MG63 (cell line): Measurements from ENCODE around the gene SEC61A1. TPM values are rescaled to one million over a fixed set of nuclear protein-coding genes. Genes with fewer than 3 reads are reported as not detected.

Experiments
- DNase-seq: peaks from one replicate; pipeline ENCODE4 v3.0.0-alpha.2; 2020
- H3K27me3 ChIP-seq: fragments of 250-450 bp; sonication (Bioruptor Pico); 2 replicates; pipeline ENCODE4 v1.5.1; 2020; ENCODE audit warnings: mild to moderate bottlenecking, moderate library complexity
- H3K36me3 ChIP-seq: fragments of 250-450 bp; sonication (Bioruptor Pico); 2 replicates; pipeline ENCODE4 v1.5.1; 2020; ENCODE audit warnings: mild to moderate bottlenecking, moderate library complexity
- H3K4me3 ChIP-seq: fragments of 250-450 bp; sonication (Bioruptor Pico); 2 replicates; pipeline ENCODE4 v1.5.1; 2020; ENCODE audit warnings: mild to moderate bottlenecking, moderate library complexity
- H3K9me3 ChIP-seq: fragments of 250-450 bp; sonication (Bioruptor Pico); 2 replicates; pipeline ENCODE4 v1.5.1; 2020; ENCODE audit warnings: mild to moderate bottlenecking, moderate library complexity
- total RNA-seq: library from RNA; depleted of rRNA; stranded (reverse); fragments of >200 nt; shearing (Covaris generic); gene quantifications from 2 replicates; pipeline ENCODE4 v1.2.3, GENCODE V29; 2014; ENCODE audit warnings: low replicate concordance

Gene SEC61A1
- total RNA-seq, 1 experiment from 2014 or later: 366 TPM

DNA sequence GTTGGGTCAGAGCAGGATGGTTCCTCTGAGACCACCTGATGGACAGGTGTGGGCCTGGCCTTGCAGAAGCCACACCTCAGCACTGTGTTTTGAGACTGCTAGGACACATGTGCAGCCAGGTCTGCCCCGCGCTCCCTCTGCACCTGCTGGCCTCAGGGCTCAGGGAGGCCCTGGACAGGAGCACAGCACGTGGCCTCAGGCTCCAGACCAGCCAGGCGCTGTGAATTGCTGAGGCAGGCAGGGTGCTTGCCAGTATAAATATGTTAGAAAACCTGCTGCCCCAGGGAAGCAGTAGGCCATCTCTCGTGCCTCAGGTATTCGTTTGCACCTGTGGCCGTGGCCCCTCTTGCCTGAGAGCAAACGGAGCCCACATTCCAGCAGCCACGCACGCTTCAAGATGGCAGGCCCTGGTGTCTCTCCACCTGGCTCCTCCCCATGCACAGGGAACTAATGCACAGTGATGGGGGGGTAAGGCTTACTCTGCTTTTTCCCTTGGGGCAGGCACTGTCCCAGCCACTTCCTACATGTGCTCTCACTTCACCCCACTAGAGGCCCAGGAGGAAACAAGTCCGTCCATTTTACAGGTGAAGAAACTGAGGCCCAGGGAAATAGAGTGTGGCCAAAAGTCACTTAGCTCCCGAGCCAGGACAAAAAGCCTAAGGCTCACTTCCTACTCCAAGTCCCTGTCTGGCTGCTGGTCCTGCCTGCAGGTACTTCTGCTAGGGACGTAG lies 20.4 kb downstream of the SEC61A1 start:
- Histone ChIP-seq H3K27me3 (no peaks in the 10 kb centered on the region), H3K4me3 (no peak overlapping the region), H3K36me3 (peaks cover 82% of the 10 kb centered on the region), H3K9me3 (no peaks in the 10 kb centered on the region)
- DNase-seq: no peak

DNA sequence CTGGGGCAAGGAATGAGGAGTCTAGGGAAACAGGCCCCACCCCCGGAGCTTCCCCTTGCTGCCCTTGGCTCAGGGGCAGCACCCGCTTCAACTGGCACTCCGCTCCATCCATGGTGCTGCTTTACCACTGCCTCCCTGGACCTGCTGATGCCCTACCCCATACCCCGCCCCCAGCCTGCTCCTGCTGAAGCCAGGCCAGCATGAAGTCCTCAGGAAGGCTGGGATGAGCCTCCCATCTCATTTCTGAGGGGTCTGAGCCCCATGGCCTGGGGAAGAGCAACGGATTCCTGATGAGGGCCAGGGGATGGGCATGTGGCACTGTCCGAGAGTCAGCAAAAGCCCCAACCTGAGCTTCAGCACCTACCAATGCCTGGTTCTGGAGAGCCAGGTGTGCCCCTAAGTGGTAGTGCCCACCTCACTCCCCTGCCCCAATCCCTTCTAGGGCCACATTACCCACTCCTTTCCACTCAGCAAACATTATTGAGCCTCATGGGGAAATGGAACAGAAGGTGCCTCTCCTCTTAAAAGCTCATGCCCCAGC lies 21.0 kb downstream of the SEC61A1 start:
- DNase-seq: no peak
- Histone ChIP-seq H3K36me3 (peaks cover 82% of the 10 kb centered on the region), H3K9me3 (no peaks in the 10 kb centered on the region), H3K4me3 (no peak overlapping the region), H3K27me3 (no peaks in the 10 kb centered on the region)

DNA sequence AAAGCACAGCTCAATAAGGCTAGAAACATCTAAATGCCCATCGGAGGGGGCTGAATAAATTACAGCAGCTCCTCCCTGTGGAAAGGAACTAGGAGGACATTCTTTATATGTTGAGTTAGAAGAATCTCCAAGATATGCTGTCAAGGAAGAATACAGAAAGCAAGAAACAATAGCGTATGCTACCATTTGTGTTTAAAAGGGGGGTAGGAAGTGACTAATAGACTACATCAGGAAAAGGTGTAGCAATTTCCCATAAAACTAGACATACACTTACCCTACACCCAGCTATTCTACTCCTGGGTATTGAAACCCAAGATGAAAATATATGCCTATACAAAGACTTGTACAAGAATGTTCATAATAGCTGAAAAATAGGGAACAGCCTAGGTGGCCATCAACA lies 21.6 kb downstream of the SEC61A1 start:
- DNase-seq: no peak
- Histone ChIP-seq H3K27me3 (no peaks in the 10 kb centered on the region), H3K4me3 (no peak overlapping the region), H3K36me3 (peaks cover 82% of the 10 kb centered on the region), H3K9me3 (no peaks in the 10 kb centered on the region)

DNA sequence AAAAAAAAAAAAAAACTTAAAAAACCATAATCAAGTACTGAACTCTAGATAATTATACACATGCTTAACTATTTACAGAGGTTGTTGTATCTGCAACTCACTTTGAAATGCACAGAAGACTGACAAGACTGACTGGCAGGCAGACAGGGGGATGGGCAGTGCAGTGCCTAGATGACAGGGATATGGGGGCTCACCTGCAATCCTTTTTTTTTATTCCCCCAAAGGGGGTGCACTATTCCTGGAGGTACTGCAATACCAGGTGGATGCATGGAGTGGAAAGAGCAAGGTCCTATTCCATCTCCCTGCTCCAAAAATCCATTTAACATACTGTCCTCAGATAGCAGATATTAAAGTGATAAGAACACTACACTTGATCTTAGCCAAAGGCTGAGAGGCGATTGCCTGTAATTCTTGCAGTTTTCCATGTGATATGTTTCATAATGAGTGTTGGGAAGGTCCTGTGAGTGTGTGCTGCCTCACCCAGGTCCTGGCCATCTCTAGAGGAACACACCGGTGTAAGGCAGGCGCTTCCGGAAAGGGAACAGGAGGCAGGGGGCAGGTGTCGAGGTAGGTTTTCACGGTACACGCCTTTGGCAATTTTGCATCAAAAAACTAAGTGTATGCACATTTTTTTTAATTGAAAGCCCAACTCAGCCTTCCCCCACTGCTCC lies 22.7 kb downstream of the SEC61A1 start:
- Histone ChIP-seq H3K36me3 (peaks cover 82% of the 10 kb centered on the region), H3K4me3 (no peak overlapping the region), H3K27me3 (no peaks in the 10 kb centered on the region), H3K9me3 (no peaks in the 10 kb centered on the region)
- no peak for DNase-seq

DNA sequence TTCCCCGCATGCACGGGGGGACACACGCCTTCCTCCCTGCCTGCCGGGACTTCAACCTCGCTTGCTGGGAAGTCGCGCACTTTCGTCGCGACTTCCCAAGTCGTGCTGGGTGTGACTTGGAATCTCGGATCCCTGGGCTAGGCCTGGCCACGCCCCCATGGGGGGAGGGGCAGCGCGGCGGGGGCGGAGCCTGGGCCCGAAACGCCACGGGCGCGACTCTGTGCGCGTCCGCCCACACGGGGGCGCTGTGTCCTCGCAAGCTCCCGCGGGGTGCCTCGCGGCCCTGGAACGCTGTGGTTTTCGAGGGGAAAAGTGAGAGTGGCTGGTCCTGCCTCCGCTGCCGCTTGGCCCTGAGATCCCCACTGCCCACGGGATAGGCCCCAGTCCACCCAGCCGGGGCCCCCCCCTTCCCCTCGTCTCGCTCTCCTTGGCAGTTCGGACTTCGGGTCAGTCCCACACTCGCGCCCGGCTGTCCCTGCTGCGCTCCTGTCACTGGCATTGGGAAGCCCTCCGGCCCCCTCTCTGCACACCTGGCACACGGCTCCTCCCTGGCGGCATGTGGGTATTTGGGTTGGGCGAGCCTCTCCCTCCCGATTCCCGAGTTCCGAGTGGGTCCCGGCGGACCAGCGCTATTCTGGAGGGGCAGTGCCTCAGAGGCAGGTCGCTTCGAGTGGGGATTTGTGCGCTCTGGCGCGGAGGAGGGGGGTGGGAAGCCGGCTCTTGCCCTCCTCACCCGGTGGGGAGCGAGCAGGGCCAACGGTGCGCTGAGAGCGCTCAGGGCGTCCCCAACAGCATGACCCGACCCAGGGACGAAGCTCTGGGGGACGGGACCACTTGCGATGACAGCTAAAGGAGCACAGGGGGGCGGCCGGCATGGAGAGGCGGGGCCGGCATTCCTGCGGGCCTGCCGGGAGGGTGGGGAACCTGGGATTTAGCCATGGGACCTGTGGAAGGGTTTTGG lies 23.6 kb downstream of the SEC61A1 start:
- no peak overlapping the region for H3K4me3 ChIP-seq
- H3K9me3 ChIP-seq: no peaks in the 10 kb centered on the region
- H3K36me3 ChIP-seq: peaks cover 82% of the 10 kb centered on the region
- DNase-seq: no peak
- H3K27me3 ChIP-seq: no peaks in the 10 kb centered on the region

DNA sequence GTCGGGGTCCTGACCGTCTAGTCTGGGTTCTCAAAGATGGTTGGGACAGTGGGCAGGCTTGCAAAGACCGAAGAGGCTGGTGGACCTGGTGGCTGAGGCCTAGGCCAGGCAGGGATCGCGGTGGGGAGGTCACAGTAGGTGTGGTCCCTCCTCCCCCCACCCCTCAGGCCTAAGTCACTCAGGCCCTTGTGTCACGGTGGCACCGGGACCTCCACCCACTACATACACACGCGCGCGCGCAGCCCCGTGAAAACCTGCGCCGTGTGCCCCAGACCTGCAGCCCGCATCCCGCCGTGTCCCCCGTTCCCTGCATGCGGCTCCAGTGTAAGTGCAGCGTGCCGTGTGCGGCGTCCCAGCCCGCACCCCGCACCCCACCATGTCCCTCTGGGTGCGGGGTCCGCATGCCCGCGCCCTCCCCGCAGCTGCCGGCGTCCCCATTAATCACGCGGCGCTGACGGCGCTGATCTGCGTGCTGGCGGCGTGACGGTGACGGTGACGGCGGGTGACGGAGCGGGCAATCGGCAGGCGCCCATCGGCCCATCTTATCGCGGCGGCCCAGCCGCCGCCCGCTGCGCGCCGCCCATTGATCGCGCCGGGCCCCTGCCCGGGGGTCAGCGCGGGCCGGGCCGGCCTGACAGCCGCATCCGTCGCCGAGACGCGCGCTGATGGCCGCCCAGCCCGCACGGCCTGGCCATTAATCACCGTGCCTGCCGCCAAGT lies 24.4 kb downstream of the SEC61A1 start:
- Histone ChIP-seq H3K9me3 (no peaks in the 10 kb centered on the region), H3K4me3 (no peak overlapping the region), H3K27me3 (no peaks in the 10 kb centered on the region), H3K36me3 (peaks cover 82% of the 10 kb centered on the region)
- DNase-seq: no peak

DNA sequence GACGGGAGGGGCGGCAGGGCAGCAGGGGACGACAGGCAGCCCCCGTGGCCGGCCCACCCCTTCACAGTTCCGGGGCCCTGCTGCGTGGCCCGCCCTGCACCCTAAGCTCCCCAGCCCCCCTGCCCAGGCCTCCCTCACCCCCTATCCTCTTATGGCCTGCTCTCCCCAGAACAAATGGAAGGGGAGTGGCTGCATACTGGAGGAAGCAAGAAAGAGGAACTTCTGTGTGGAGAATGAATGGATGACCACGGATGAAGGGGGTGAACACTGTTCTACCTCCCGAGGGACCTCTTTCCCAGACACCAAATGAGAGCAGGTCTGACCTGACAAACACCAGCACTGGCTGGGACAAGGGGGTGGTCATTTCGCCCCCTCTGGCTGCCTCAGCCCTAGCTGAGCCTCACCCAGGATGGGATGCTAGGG lies 25.0 kb downstream of the SEC61A1 start:
- no peaks in the 10 kb centered on the region for H3K27me3 ChIP-seq
- no peak overlapping the region for H3K4me3 ChIP-seq

DNA sequence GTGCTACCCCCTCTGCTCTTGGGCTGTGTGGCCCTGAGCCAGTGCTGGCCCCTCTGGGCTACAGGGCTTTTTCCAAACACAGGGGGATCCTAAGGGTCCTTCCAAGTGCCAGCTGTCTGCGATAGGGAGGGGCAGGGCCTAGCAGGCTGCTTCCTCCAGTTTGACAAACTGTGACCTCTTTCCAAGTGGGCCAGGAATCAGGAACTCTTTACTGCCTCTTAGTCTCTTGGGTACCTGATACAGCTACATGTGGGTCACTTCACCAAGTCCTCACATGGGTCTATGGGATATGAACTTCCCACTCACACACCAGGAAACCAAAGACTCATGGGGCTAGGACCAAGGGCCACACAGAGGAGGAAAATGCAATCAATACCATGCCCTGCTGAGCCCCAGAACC lies 25.4 kb downstream of the SEC61A1 start:
- peaks cover 82% of the 10 kb centered on the region for H3K36me3 ChIP-seq
- DNase-seq: no peak
- no peaks in the 10 kb centered on the region for H3K9me3 ChIP-seq
- H3K27me3 ChIP-seq: no peaks in the 10 kb centered on the region
- H3K4me3 ChIP-seq: no peak overlapping the region

More for the DNA sequence above, 25.0 kb downstream of the SEC61A1 start:
- Histone ChIP-seq H3K9me3 (no peaks in the 10 kb centered on the region), H3K36me3 (peaks cover 82% of the 10 kb centered on the region)
- no peak for DNase-seq

DNA sequence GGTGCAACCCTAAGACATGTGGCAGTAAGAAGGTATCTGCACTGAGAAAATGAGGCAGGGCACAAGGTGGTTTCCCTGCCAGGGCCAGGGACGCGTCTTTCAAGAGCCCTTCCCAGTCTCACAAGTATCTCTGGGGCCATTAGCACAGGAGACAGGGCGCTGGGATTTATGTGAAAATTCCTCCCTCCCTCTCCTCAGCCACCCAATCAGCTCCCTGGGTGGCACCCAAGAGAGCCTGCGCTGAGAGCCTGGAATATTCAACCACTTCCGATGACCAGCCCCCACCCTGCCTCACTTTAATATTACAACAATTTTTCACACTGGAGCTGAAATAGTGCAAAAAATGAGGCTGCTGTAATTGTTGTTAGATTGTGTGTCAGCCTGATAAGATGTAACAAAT lies 26.1 kb downstream of the SEC61A1 start:
- Histone ChIP-seq H3K9me3 (no peaks in the 10 kb centered on the region), H3K36me3 (peaks cover 82% of the 10 kb centered on the region), H3K4me3 (no peak overlapping the region), H3K27me3 (no peaks in the 10 kb centered on the region)
- no peak for DNase-seq

DNA sequence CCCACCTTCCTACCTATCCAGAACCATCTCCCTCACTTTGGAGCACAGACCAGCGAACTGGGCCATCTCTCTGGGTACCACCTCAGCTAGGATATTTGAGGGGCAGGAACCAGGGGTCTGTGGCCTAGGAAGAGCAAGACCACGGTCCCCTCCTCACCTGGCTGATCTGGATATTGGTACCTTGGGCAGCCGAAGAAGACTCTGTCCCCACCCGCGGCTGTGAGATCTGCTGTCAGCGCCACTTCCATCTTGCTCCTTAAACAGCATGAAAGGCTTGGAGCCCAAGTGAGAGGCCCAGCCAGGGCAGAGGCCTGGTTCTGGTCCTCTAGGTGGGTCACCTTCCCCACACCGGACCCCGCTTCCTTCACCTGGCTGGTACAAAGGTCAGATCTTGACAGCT lies 26.6 kb downstream of the SEC61A1 start:
- Histone ChIP-seq H3K27me3 (no peaks in the 10 kb centered on the region), H3K4me3 (no peak overlapping the region), H3K36me3 (peaks cover 82% of the 10 kb centered on the region), H3K9me3 (no peaks in the 10 kb centered on the region)
- DNase-seq: no peak

DNA sequence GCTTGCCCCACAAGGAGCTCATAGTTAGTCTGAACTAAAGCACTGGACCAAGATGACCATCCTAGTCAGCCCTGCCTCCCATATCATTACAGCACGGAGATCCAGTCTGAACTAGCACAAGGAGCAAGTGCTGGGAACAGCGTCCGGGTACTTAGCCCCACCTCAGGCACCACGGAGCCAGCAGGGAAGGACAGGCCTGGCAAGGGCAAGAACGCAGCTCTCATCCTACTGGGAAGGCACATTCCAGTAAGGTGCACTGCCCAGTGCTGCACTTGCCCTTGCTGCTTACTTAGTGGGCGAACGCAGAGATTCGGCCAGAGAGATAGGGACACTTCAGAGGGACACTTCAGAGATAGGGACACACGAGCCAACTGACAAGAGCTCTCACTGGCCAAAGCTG lies 27.6 kb downstream of the SEC61A1 start:
- Histone ChIP-seq H3K36me3 (peaks cover 89% of the 10 kb centered on the region), H3K4me3 (no peak overlapping the region), H3K27me3 (no peaks in the 10 kb centered on the region), H3K9me3 (no peaks in the 10 kb centered on the region)
- no peak for DNase-seq

DNA sequence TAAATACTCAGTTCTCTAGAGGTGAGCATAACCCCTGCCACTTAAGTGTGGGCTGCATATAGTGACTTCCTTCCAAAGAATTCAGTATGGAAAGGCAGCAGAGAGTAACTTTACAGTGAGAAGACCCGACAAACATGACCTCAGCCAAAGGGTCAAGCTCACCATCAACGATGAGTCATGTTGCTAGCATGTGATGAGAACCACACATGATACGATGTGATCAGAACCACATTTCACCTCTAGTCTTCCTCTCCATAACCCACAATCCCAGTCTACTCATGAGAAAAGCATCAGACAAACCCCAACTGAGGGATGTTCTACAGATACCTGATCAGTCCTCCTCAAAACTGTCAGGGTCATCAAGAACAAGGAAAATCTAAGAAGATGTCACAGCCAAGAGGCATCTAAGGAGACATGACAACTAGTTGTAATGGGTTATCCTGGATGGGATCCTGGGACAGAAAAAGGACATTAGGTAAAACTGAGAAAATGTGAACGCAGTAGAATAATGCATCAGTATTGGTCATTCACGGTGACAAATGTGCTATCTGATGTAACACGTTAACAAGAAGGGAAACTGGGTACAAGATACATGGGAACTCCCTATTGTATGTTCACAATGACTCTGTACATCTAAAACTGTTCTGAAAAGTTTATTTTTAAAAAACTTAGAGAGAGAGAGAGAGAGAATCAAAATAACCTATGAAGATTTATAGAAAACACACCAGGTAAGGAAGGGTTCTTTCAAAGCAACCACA lies 28.3 kb downstream of the SEC61A1 start:
- H3K9me3 ChIP-seq: no peaks in the 10 kb centered on the region
- H3K36me3 ChIP-seq: peaks cover 89% of the 10 kb centered on the region

DNA sequence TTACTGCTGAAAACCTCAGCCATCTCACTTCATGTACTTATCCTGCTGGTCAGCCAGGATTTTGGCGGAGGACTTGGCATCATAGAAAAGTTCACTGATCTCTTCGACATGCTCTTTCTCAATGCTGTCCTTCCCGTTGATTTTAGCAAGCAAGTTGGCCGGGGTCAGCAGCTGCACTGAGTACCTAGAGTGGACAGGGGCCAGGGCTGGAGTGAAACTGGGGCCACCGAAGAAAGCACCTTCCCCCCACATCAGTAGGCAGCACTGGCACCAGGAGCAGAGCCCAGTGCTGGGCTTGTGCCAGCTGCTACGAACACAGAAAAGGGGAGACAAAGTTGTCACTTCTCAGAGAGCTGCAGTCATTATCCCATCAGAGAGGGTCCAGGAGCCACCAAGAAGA lies 29.0 kb downstream of the SEC61A1 start:
- H3K4me3 ChIP-seq: no peak overlapping the region
- DNase-seq: no peak
- H3K36me3 ChIP-seq: peaks cover 92% of the 10 kb centered on the region
- H3K9me3 ChIP-seq: no peaks in the 10 kb centered on the region
- H3K27me3 ChIP-seq: no peaks in the 10 kb centered on the region

More for the DNA sequence above, 28.3 kb downstream of the SEC61A1 start:
- H3K4me3 ChIP-seq: no peak overlapping the region
- no peaks in the 10 kb centered on the region for H3K27me3 ChIP-seq
- peak; percentile 67 for DNase-seq

DNA sequence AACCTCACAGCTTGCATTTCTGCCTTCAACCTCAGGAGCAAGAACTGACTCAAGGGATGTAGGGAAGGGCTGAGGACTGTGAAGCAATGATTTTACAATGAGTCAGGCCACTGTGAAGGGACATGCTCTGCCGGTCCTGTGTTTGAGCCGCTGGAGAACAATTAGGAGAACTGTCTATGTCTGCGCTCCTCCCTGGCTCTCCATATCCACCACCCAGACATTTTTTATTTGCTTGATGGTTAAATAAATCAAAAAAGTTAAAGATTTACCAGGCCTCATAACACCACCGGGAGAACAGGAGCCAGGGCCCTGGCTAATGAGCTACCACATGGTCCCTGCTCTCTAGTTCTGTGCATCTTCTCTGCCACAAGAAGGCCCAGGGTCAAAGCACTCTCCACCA lies 29.6 kb downstream of the SEC61A1 start:
- Histone ChIP-seq H3K36me3 (peaks cover 95% of the 10 kb centered on the region), H3K27me3 (no peaks in the 10 kb centered on the region)
- DNase-seq: no peak

DNA sequence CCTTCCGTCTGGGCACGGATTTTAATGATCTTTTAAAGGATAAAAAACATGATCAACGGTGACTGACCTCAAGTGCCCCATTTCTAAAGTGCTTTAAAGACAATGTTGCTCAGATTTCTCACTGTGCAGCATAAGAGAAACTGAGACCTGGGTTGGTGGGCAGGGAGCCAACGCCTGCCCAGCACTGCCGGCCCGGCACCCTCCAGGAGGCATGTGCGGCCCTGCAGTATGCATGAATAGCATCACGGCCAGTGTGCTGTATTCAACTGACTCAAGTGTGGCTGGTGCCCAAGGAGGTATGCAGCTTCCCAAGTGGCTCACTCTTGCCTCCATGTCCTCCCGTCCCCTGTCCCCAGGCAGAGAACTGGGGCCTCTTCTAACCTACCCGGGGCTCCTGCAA lies 30.3 kb downstream of the SEC61A1 start:
- H3K36me3 ChIP-seq: peaks cover 100% of the 10 kb centered on the region
- H3K9me3 ChIP-seq: no peaks in the 10 kb centered on the region
- no peaks in the 10 kb centered on the region for H3K27me3 ChIP-seq
- no peak overlapping the region for H3K4me3 ChIP-seq
- no peak for DNase-seq

More for the DNA sequence above, 29.6 kb downstream of the SEC61A1 start:
- Histone ChIP-seq H3K4me3 (no peak overlapping the region), H3K9me3 (no peaks in the 10 kb centered on the region)

DNA sequence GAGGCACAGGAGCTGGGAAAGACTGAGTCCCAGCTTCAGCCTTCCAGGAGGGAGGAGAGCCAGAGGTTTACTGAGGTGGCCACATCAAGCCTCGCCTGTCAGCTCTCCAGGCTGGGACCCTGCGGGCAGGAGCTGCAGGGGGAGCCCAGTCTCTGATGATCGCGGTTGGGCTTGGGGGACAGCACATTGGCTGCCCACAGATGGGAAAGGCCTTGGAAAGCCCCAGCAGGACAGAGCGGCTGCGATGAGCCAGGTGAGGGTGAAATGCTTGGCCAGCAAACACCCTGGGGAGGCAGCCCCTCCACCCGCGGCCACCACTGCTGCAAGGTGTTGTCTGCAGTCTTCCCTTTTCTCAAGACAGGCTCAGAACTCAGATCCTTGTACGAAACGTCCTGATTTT lies 31.2 kb downstream of the SEC61A1 start:
- DNase-seq: no peak
- Histone ChIP-seq H3K27me3 (no peaks in the 10 kb centered on the region), H3K36me3 (peaks cover 96% of the 10 kb centered on the region), H3K9me3 (no peaks in the 10 kb centered on the region), H3K4me3 (no peak overlapping the region)
